Skeletal muscle cell (primary cell): ENCODE results near the gene BMP6.

Experiments used
- DNase-seq: peaks from one replicate; pipeline ENCODE4 v3.0.0-alpha.2; 2010; ENCODE audit warnings: low read depth
- H3K4me3 ChIP-seq: 2 replicates; pipeline ENCODE4 v1.5.1; 2011; ENCODE audit warnings: low read depth, mild to moderate bottlenecking, control low read depth, low read length, moderate library complexity

BMP6 gene

GRCh38 chr6:7911345-7911725, 185.4 kb downstream of the BMP6 start:
- no peak for DNase-seq
- peak overlapping the region; percentile 63 for H3K4me3 ChIP-seq

GRCh38 chr6:7912024-7912423, 186.1 kb downstream of the BMP6 start:
- peak; percentile 17 for DNase-seq

GRCh38 chr6:7912736-7913517, 187.0 kb downstream of the BMP6 start:
- DNase-seq, result no peak

More at GRCh38 chr6:7912024-7912423, 186.1 kb downstream of the BMP6 start:
- H3K4me3 ChIP-seq, result no peak overlapping the region

GRCh38 chr6:7914311-7914710, 188.4 kb downstream of the BMP6 start:
- no peak for DNase-seq
- no peak overlapping the region for H3K4me3 ChIP-seq

More at GRCh38 chr6:7912736-7913517, 187.0 kb downstream of the BMP6 start:
- H3K4me3 ChIP-seq, result no peak overlapping the region

- DNase-seq, result peak; percentile 92
- H3K4me3 ChIP-seq, result no peak overlapping the region
Observed at GRCh38 chr6:7914991-7915789, 189.3 kb downstream of the BMP6 start.

GRCh38 chr6:7916959-7917358, 191.1 kb downstream of the BMP6 start:
- no peak overlapping the region for H3K4me3 ChIP-seq

GRCh38 chr6:7917729-7918128, 191.8 kb downstream of the BMP6 start:
- no peak for DNase-seq
- no peak overlapping the region for H3K4me3 ChIP-seq

More at GRCh38 chr6:7916959-7917358, 191.1 kb downstream of the BMP6 start:
- DNase-seq, result no peak

GRCh38 chr6:7918403-7918802, 192.5 kb downstream of the BMP6 start:
- H3K4me3 ChIP-seq, result no peak overlapping the region
- DNase-seq, result no peak

GRCh38 chr6:7919871-7920270, 194.0 kb downstream of the BMP6 start:
- DNase-seq, result peak; percentile 51
- no peak overlapping the region for H3K4me3 ChIP-seq

- DNase-seq, result no peak
- no peak overlapping the region for H3K4me3 ChIP-seq
Observed at GRCh38 chr6:7920425-7920824, 194.5 kb downstream of the BMP6 start.

GRCh38 chr6:7921046-7921445, 195.1 kb downstream of the BMP6 start:
- H3K4me3 ChIP-seq, result no peak overlapping the region
- DNase-seq, result no peak

GRCh38 chr6:7921632-7922092, 195.8 kb downstream of the BMP6 start:
- no peak overlapping the region for H3K4me3 ChIP-seq
- DNase-seq, result no peak

GRCh38 chr6:7922596-7922995, 196.7 kb downstream of the BMP6 start:
- no peak for DNase-seq
- no peak overlapping the region for H3K4me3 ChIP-seq

GRCh38 chr6:7924867-7925266, 199.0 kb downstream of the BMP6 start:
- DNase-seq, result no peak
- no peak overlapping the region for H3K4me3 ChIP-seq
